MCF 10A (cell line): ENCODE results near the gene FBN1. TPM values are rescaled to one million over a fixed set of nuclear protein-coding genes. Genes with fewer than 3 reads are reported as not detected.

Experiments
- BruUV-seq: library from RNA; stranded (reverse); fragments of 400-500 nt; replicated peaks from 2 replicates; lab custom pipeline; 2021; lab: Mats Ljungman, UMichigan
- CTCF ChIA-PET: fragments of 300-600 bp; sonication (Branson Sonifier 250); formaldehyde crosslinking; extraction: SDS; loops from one replicate; lab custom pipeline; 2021; ENCODE audit warnings: antibody characterized with exemption, inconsistent platforms; lab: Yijun Ruan, JAX
- POLR2A ChIA-PET: fragments of 300-600, 350-650 bp; sonication (Branson Sonifier 250); formaldehyde crosslinking; extraction: SDS; loops from one replicate; lab custom pipeline; 2020; ENCODE audit warnings: antibody characterized with exemption, inconsistent platforms; lab: Yijun Ruan, JAX
- DNase-seq: peaks from one replicate; pipeline ENCODE4 v3.0.0-alpha.2; 2018; ENCODE audit not compliant: unreplicated experiment
- H3K27ac Mint-ChIP-seq: one replicate; pipeline ENCODE4 v1.8.0; 2022; ENCODE audit warnings: mild to moderate bottlenecking, low read depth, mixed read lengths; ENCODE audit not compliant: unreplicated experiment
- H3K27me3 Mint-ChIP-seq: one replicate; pipeline ENCODE4 v1.8.0; 2022; ENCODE audit warnings: mixed read lengths; ENCODE audit not compliant: insufficient read depth, unreplicated experiment
- H3K36me3 Mint-ChIP-seq: one replicate; pipeline ENCODE4 v1.8.0; 2022; ENCODE audit warnings: mild to moderate bottlenecking, moderate library complexity, mixed read lengths; ENCODE audit not compliant: insufficient read depth, unreplicated experiment
- H3K4me1 Mint-ChIP-seq: one replicate; pipeline ENCODE4 v1.8.0; 2022; ENCODE audit warnings: mixed read lengths; ENCODE audit not compliant: insufficient read depth, unreplicated experiment
- H3K4me3 Mint-ChIP-seq: one replicate; pipeline ENCODE4 v1.8.0; 2022; ENCODE audit warnings: mild to moderate bottlenecking, moderate library complexity, mixed read lengths; ENCODE audit not compliant: unreplicated experiment
- H3K9me3 Mint-ChIP-seq: one replicate; pipeline ENCODE4 v1.8.0; 2022; ENCODE audit warnings: mixed read lengths; ENCODE audit not compliant: unreplicated experiment
- CTCF ChIP-seq: fragments of 200-600 bp; IDR thresholded peaks from one replicate; pipeline ENCODE4 v1.8.0; 2022; ENCODE audit warnings: antibody characterized with exemption, mild to moderate bottlenecking; ENCODE audit not compliant: unreplicated experiment
- intact Hi-C: fragments of 100-400 bp; cut with micrococcal nuclease; formaldehyde crosslinking; loops from 2 replicates; pipeline ENCODE4 v1.14.1; 2022
- total RNA-seq: library from RNA; stranded (reverse); gene quantifications from 2 replicates; pipeline ENCODE4 v1.2.3, GENCODE V29; 2022

Gene FBN1
- total RNA-seq, 1 experiment from 2014 or later = 14.3 TPM

- Mint-ChIP-seq H3K4me1 (peaks cover 11% of the 10 kb centered on the region), H3K36me3 (no peaks in the 10 kb centered on the region), H3K27ac (no peak overlapping the region), H3K27me3 (no peaks in the 10 kb centered on the region), H3K4me3 (no peak overlapping the region), H3K9me3 (peaks cover 8% of the 10 kb centered on the region)
- no peak for DNase-seq
- POLR2A ChIA-PET = interaction anchor here (0.5 kb wide), 1 partner anchor 696 kb away, joined by 3 read pairs; no protein-coding TSS in a partner anchor
- no peak for TF ChIP-seq CTCF
- CTCF ChIA-PET = interaction anchor here (0.6 to 1.5 kb wide), 3 partner anchors 189 to 490 kb away, joined by 3 to 4 read pairs (median 3); no protein-coding TSS in a partner anchor
- BruUV-seq = no TSS peak
- intact Hi-C loops = no loop called here
Measured at GRCh38 chr15:48363474-48363873, 282.0 kb downstream of the FBN1 start.

GRCh38 chr15:48361685-48362084, 283.8 kb downstream of the FBN1 start:
- no peak for TF ChIP-seq CTCF
- no peak for DNase-seq
- H3K4me1 Mint-ChIP-seq = peaks cover 8% of the 10 kb centered on the region
- H3K27me3 Mint-ChIP-seq = no peaks in the 10 kb centered on the region
- ChIA-PET POLR2A (interaction anchor here (0.7 to 1.2 kb wide), 2 partner anchors 313 to 440 kb away, joined by 3 read pairs; no protein-coding TSS in a partner anchor), CTCF (interaction anchor here (0.6 to 2.1 kb wide), 9 partner anchors 10 to 471 kb away, joined by 3 to 11 read pairs (median 4); partner anchors contain the start of gene FBN1)
- no TSS peak for BruUV-seq
- H3K9me3 Mint-ChIP-seq = peaks cover 8% of the 10 kb centered on the region
- H3K36me3 Mint-ChIP-seq = no peaks in the 10 kb centered on the region
- intact Hi-C loops = no loop called here
- H3K4me3 Mint-ChIP-seq = no peak overlapping the region
- H3K27ac Mint-ChIP-seq = no peak overlapping the region

- peaks cover 8% of the 10 kb centered on the region for H3K9me3 Mint-ChIP-seq
- POLR2A ChIA-PET = interaction anchor here (0.8 kb wide), 1 partner anchor 482 kb away, joined by 3 read pairs; no protein-coding TSS in a partner anchor
- H3K4me1 Mint-ChIP-seq = peaks cover 8% of the 10 kb centered on the region
- no peaks in the 10 kb centered on the region for H3K27me3 Mint-ChIP-seq
- intact Hi-C loops = no loop called here
- TF ChIP-seq CTCF = no peak
- H3K4me3 Mint-ChIP-seq = no peak overlapping the region
- no TSS peak for BruUV-seq
- no peak overlapping the region for H3K27ac Mint-ChIP-seq
- peak; percentile 54 for DNase-seq
- H3K36me3 Mint-ChIP-seq = no peaks in the 10 kb centered on the region
- CTCF ChIA-PET = interaction anchor here (1.4 to 3.6 kb wide), 3 partner anchors 20 to 495 kb away, joined by 3 to 35 read pairs (median 11); no protein-coding TSS in a partner anchor
Measured at GRCh38 chr15:48360841-48361240, 284.7 kb downstream of the FBN1 start.

Other genes with a start within 250 kb of the FBN1 start
- 6.4 and 6.5 TPM in 2 replicates for gene CEP152, start 165.4 kb upstream of the FBN1 start, total RNA-seq
- gene EID1, start 232.4 kb upstream of the FBN1 start, total RNA-seq = 91.3 and 110 TPM in 2 replicates